LNCaP clone FGC (cell line): ENCODE measurements around the gene HOXC9.

ENCODE experiments used
- DNase-seq: peaks from one replicate; pipeline ENCODE4 v3.0.0-alpha.2; 2011; ENCODE audit warnings: low read depth
- H3K4me3 ChIP-seq: 2 replicates; pipeline ENCODE4 v1.5.1; 2011; ENCODE audit warnings: mild to moderate bottlenecking, low read depth, low read length, control low read depth
- CTCF ChIP-seq: IDR thresholded peaks from 2 replicates; pipeline ENCODE4 v1.5.1; 2012; ENCODE audit warnings: mild to moderate bottlenecking; ENCODE audit not compliant: control insufficient read depth, insufficient read depth; ENCODE audit errors: extremely low read depth

The HOXC9 gene

GRCh38 chr12:54022960-54023884, 23.3 kb downstream of the HOXC9 start:
- no peak overlapping the region for H3K4me3 ChIP-seq
- DNase-seq = no peak
- no peak for TF ChIP-seq CTCF

GRCh38 chr12:54024127-54024526, 24.2 kb downstream of the HOXC9 start:
- no peak overlapping the region for H3K4me3 ChIP-seq
- TF ChIP-seq CTCF = no peak
- DNase-seq = no peak

- no peak overlapping the region for H3K4me3 ChIP-seq
- no peak for TF ChIP-seq CTCF
Measured at GRCh38 chr12:54024581-54025305, 24.8 kb downstream of the HOXC9 start.

GRCh38 chr12:54025499-54026405, 25.8 kb downstream of the HOXC9 start:
- H3K4me3 ChIP-seq = no peak overlapping the region
- DNase-seq = no peak
- no peak for TF ChIP-seq CTCF

More at GRCh38 chr12:54024581-54025305, 24.8 kb downstream of the HOXC9 start:
- no peak for DNase-seq

GRCh38 chr12:54026640-54027441, 26.9 kb downstream of the HOXC9 start:
- TF ChIP-seq CTCF = no peak
- no peak overlapping the region for H3K4me3 ChIP-seq
- DNase-seq = no peak

GRCh38 chr12:54027442-54027786, 27.5 kb downstream of the HOXC9 start:
- DNase-seq = no peak
- no peak for TF ChIP-seq CTCF
- no peak overlapping the region for H3K4me3 ChIP-seq
